Neural cell (in vitro differentiated cells): Measurements from ENCODE around the gene CST11. TPM values are rescaled to one million over a fixed set of nuclear protein-coding genes. Genes with fewer than 3 reads are reported as not detected.

Source experiments
- H2AFZ ChIP-seq: fragments of 200-600, 300-800 bp; sonication (generic), shearing (Covaris generic); 2 replicates; pipeline ENCODE4 v1.6.0; 2014; ENCODE audit warnings: low read depth, mild to moderate bottlenecking, antibody characterized with exemption, low read length, moderate library complexity
- H3F3A ChIP-seq: fragments of 200-600 bp; shearing (Covaris generic); 2 replicates; pipeline ENCODE4 v1.6.1; 2016; ENCODE audit warnings: mild to moderate bottlenecking, moderate library complexity, mixed read lengths, antibody characterized with exemption, low read length; ENCODE audit not compliant: insufficient read depth, poor library complexity, severe bottlenecking
- H3K27ac ChIP-seq: fragments of 200-600, 300-800 bp; sonication (generic), shearing (Covaris generic); 2 replicates; pipeline ENCODE4 v1.5.1; 2014; ENCODE audit warnings: mild to moderate bottlenecking, low read length, moderate library complexity
- H3K27me3 ChIP-seq: fragments of 300-800, 200-600 bp; sonication (generic), shearing (Covaris generic); 2 replicates; pipeline ENCODE4 v1.6.0; 2014; ENCODE audit warnings: mild to moderate bottlenecking, low read depth, low read length, moderate library complexity; ENCODE audit not compliant: insufficient read depth
- H3K36me3 ChIP-seq: fragments of 300-800, 200-600 bp; sonication (generic), shearing (Covaris generic); 2 replicates; pipeline ENCODE4 v1.5.1; 2014; ENCODE audit warnings: mild to moderate bottlenecking, antibody characterized with exemption, low read length, moderate library complexity; ENCODE audit not compliant: insufficient read depth
- H3K4me2 ChIP-seq: fragments of 300-800, 200-600 bp; sonication (generic), shearing (Covaris generic); 2 replicates; pipeline ENCODE4 v1.6.0; 2014; ENCODE audit warnings: mild to moderate bottlenecking, low read length
- H3K4me3 ChIP-seq: fragments of 300-800, 200-600 bp; sonication (generic), shearing (Covaris generic); 2 replicates; pipeline ENCODE4 v1.5.1; 2014; ENCODE audit warnings: mild to moderate bottlenecking, low read length, moderate library complexity
- H3K79me2 ChIP-seq: fragments of 200-600 bp; shearing (Covaris generic); replicated peaks from 2 replicates; pipeline ENCODE4 v1.6.0; 2014; ENCODE audit warnings: mild to moderate bottlenecking, low read length, moderate library complexity; ENCODE audit not compliant: insufficient read depth
- H3K9ac ChIP-seq: fragments of 300-800, 200-600 bp; sonication (generic), shearing (Covaris generic); 2 replicates; pipeline ENCODE4 v1.6.1; 2016; ENCODE audit warnings: mild to moderate bottlenecking, low read length, mixed read lengths
- H3K9me2 ChIP-seq: fragments of 200-600 bp; shearing (Covaris generic); 2 replicates; pipeline ENCODE4 v1.6.1; 2016; ENCODE audit warnings: mild to moderate bottlenecking, low read length, mixed read lengths; ENCODE audit not compliant: insufficient read depth
- H3K9me3 ChIP-seq: fragments of 200-600, 300-800 bp; sonication (generic), shearing (Covaris generic); 2 replicates; pipeline ENCODE4 v1.6.1; 2016; ENCODE audit warnings: mild to moderate bottlenecking, mixed run types, low read length, moderate library complexity, mixed read lengths
- H4K20me1 ChIP-seq: fragments of 200-600 bp; shearing (Covaris generic); 2 replicates; pipeline ENCODE4 v1.6.1; 2016; ENCODE audit warnings: mild to moderate bottlenecking, mixed run types; ENCODE audit not compliant: insufficient read depth
- CTCF ChIP-seq: fragments of 450-650 bp; IDR thresholded peaks from 2 replicates; pipeline ENCODE4 v1.5.1; 2014; ENCODE audit warnings: antibody characterized with exemption, mild to moderate bottlenecking, moderate library complexity; ENCODE audit not compliant: poor library complexity, severe bottlenecking
- EP300 ChIP-seq: fragments of 450-650 bp; conservative IDR thresholded peaks from 2 replicates; pipeline ENCODE4 v1.6.1; 2014; ENCODE audit warnings: antibody characterized with exemption, mild to moderate bottlenecking, moderate library complexity; ENCODE audit not compliant: poor library complexity, severe bottlenecking
- EZH2 ChIP-seq: fragments of 200-600, 300-800 bp; shearing (Covaris generic), sonication (generic); IDR thresholded peaks from 2 replicates; pipeline ENCODE4 v1.6.1; 2014; ENCODE audit warnings: antibody characterized with exemption, low read length, borderline replicate concordance, mild to moderate bottlenecking; ENCODE audit not compliant: insufficient read depth, poor library complexity, severe bottlenecking
- MXI1 ChIP-seq: fragments of 450-650 bp; conservative IDR thresholded peaks from 2 replicates; pipeline ENCODE4 v1.6.1; 2014; ENCODE audit warnings: antibody characterized with exemption, mild to moderate bottlenecking; ENCODE audit not compliant: poor library complexity, severe bottlenecking
- POLR2AphosphoS5 ChIP-seq: IDR thresholded peaks from 2 replicates; pipeline ENCODE4 v1.6.1; 2012
- RAD21 ChIP-seq: fragments of 450-650 bp; conservative IDR thresholded peaks from 2 replicates; pipeline ENCODE4 v1.6.1; 2014; ENCODE audit warnings: antibody characterized with exemption, mild to moderate bottlenecking, moderate library complexity
- REST ChIP-seq: IDR thresholded peaks from 2 replicates; pipeline ENCODE4 v1.6.1; 2012; ENCODE audit warnings: borderline replicate concordance
- SMC3 ChIP-seq: fragments of 450-650 bp; conservative IDR thresholded peaks from 2 replicates; pipeline ENCODE4 v1.6.1; 2014; ENCODE audit warnings: antibody characterized with exemption, mild to moderate bottlenecking, moderate library complexity; ENCODE audit not compliant: poor library complexity
- TAF1 ChIP-seq: IDR thresholded peaks from 2 replicates; pipeline ENCODE4 v1.6.1; 2012; ENCODE audit warnings: low read depth
- polyA plus RNA-seq: library from polyadenylated mRNA; depleted of rRNA; stranded (reverse); fragments of >200 nt; gene quantifications from 2 replicates; pipeline ENCODE4 v1.2.3, GENCODE V29; 2014

The CST11 gene
- polyA plus RNA-seq, 1 donor from 2014 or later: not detected

- TF ChIP-seq REST: no peak
- peak; percentile 75 for TF ChIP-seq RAD21
- peak; percentile 49 for TF ChIP-seq EP300
- peak; percentile 79 for TF ChIP-seq SMC3
- TF ChIP-seq CTCF: peak; percentile 83
- Histone ChIP-seq H3K36me3 (no peaks in the 10 kb centered on the region), H2AFZ (no peak overlapping the region), H3K9ac (no peak overlapping the region), H4K20me1 (no peaks in the 10 kb centered on the region), H3K9me3 (no peaks in the 10 kb centered on the region), H3K27ac (no peak overlapping the region), H3F3A (no peaks in the 10 kb centered on the region), H3K79me2 (no peaks in the 10 kb centered on the region), H3K27me3 (no peaks in the 10 kb centered on the region), H3K9me2 (no peaks in the 10 kb centered on the region), H3K4me2 (no peak overlapping the region), H3K4me3 (no peak overlapping the region)
Observed at GRCh38 chr20:23441850-23442313, 10.8 kb downstream of the CST11 start.

GRCh38 chr20:23440004-23440403 lies 12.7 kb downstream of the CST11 start:
- TF ChIP-seq EZH2 (no peak), REST (no peak), TAF1 (no peak), POLR2AphosphoS5 (no peak), SMC3 (no peak), CTCF (no peak), RAD21 (no peak), EP300 (no peak), MXI1 (no peak)
- Histone ChIP-seq H3K27me3 (no peaks in the 10 kb centered on the region), H4K20me1 (no peaks in the 10 kb centered on the region), H3K4me2 (no peak overlapping the region), H3K9me2 (no peaks in the 10 kb centered on the region), H3K36me3 (no peaks in the 10 kb centered on the region), H3K27ac (no peak overlapping the region), H3F3A (no peaks in the 10 kb centered on the region), H2AFZ (no peak overlapping the region), H3K9me3 (no peaks in the 10 kb centered on the region), H3K79me2 (no peaks in the 10 kb centered on the region), H3K4me3 (no peak overlapping the region), H3K9ac (no peak overlapping the region)
